ENCODE measurements around the gene TBC1D22A.

Gene TBC1D22A

DNA sequence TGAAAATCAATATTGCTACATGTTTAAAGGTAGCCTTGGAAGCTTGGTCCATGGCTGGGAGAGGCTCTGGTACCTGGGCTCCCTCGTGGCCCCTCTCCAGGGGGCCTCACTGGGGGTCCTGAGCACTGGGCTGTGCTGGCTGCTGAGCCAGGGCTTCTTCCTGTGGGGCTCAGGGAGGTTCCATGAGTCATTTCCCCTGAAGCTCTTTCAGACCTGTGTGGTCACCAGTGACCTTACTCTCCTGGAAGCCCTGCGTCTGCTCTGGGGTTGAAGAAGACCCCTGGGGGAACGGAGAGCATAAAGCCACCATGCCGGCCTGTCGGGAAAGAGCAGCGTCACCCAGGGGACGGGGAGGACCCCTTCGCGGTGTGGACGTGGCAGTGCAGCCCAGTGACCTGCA, 389.0 kb downstream of the TBC1D22A start:
- DNase-seq: no peak

DNA sequence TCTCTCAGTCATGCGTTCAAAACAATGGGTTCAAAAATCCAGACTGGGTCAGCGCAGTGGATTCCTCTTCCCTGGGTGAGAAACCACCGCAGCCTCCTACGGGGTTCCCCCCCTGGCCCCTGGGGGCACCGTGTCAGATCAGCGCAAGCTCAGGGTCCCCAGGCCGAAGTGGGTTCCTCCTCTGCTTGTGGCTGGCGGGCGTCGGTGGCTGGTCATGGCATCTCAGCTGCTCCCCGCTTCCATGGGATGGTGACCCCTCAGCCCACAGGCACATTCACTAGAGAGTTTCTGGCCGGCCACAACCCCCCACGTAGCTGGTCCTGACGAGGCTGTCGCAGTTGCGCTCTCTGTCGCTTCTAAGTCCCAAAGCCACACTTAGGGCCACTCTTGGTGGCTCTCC, 389.8 kb downstream of the TBC1D22A start:
- DNase-seq: no peak

DNA sequence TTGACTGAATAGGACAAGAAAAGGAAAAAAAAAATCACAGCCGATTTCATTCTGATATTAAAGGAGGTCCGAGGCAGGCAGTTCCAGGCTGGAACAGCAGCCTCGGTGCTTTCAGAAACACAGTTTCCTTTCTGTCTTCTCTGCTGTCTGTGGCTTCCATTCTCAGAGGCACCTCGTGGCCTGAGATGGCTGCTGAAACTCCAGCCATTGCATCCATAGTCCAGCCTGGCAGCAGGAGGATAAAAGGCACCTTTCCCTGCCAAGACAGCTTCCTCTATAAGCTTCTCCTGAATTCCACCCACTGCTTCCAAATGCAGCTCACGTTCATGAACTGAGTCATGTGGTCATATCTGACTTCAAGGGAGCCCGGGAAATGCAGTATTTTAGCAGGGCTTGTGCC, 390.5 kb downstream of the TBC1D22A start:
- DNase-seq: no peak

- DNase-seq: no peak
Measured at GRCh38 chr22:47153854-47154525, 391.5 kb downstream of the TBC1D22A start.

- DNase-seq: no peak
Measured at GRCh38 chr22:47154621-47155081, 392.2 kb downstream of the TBC1D22A start.

- DNase-seq: no peak
Measured at GRCh38 chr22:47155131-47155885, 392.9 kb downstream of the TBC1D22A start.

DNA sequence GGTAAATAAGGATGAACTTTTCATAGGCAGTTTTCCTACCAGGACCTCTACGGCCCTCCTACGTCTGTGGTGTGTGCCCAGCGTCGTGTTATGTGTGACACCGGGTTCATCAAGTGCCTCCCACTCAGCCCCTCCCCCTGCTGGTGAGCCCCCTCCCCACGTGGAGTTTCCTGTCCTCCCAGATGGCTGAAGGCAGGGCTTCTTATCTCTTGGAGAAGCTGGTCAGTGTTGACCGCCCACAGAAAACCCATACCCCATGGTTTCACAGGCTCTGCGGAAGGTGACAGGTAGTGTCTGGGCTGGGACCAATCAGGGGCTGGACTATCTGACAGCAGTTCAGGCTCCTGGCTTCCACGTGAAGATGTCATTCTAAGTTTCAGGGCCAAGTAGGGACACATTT, 393.5 kb downstream of the TBC1D22A start:
- no peak for DNase-seq

DNA sequence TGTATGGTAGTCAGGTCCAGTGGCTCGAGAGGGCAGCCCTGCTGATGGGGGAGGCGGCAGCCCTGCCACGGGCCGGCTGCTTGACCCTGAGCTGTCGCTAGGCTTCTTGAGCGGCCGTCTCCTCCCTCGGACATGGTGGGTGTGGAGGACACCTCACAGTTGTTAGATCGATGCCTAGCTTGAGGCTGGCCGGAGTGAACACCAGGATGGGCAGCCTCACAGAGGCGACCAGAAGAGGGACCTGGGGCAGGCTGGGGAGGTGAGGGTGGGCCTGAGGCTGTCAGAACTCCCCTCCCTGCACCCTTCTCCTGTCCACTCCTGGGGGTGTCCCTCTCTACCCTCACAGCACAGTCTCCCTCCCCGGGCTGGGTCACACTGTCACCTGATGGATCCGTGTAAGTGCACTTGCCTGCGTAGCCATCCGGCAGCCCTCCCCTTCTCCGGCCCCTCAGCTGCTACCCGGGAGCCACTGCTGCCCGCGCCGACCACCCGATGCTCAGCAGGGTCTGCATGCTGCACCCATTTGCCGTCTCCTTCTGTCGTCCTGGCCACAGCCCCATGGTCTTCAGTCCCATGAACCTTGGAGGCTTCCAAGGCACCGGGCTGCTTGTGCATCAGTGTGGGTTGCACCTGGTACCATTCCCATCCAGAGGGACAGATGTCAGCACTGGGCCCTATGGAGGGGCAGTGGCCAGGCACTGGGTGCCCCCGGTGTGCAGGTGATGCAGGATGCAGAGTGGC, 394.1 kb downstream of the TBC1D22A start:
- no peak for DNase-seq

DNA sequence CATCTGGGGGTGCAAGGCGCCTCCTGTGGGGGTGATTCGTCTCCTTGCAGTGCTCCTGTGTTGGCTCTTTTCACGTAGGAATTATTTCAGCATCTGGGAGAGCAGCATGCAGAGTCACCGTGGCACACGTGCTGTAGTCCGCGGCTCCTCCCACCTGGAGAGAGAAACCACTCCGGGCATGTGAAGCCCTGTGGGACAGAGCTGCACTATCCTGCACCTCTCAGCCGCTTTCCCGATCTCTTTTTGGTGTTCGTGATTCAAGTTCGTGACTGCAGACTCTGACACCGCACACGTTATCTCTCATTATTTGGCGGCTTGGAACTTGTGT, 394.6 kb downstream of the TBC1D22A start:
- DNase-seq: no peak

DNA sequence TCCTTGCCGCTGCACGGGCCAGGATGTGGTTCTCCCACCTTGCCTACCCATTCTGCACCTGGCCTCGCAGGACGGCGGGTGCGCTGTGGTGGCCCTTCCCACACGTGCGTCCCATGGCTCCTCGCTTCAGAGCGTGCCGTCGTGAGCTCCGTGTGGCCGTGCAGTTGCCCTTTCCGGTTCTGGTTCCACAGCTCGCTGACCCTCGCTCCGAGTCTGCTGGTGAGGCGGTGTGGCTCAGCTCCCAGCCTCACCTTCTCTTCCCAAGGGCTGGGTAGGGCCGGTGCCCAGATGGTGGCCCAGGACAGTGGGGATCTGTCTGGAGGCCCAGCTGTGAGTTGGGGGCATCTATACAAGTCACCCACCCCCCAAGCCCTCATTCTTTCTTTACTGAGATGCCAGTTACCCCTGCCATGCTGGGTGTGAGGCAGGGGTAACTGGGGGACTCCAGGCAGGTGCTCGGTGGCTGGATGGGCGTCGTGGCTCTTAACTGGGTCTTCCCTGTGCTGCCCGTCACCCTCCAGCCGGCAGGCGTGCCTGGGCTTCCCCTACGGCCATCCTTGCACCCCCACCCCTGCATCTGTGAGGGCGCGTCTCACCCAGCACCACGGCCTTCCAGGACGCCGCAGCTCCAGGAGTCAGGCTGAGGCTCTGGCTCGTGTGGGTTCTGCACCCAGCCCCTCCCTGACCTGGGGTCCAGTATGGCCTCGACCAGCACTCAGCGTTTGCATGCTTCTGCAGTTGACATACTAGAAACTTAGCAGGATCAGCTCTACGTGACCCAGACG, 395.2 kb downstream of the TBC1D22A start:
- no peak for DNase-seq

DNA sequence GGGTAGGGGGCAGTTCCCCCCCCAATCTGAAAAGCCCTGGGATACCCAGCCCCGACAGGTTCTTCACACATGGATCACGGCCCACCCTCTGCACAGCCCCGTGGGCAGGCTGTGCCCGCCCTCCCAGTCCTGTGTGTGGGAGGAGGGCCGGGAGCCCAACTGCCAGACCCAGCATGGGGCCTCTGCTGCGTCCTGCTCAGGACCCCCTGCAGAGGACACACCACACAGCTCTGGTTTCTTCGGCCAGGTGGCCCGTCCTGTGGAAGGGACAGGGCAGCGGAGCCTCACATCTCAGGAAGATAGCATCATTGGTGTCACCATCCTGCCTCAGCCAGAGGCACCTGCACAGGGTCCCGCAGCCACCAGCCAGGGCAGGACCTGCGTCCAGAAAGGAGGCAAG, 396.0 kb downstream of the TBC1D22A start:
- no peak for DNase-seq

GRCh38 chr22:47159592-47159991, 397.1 kb downstream of the TBC1D22A start:
- DNase-seq: no peak

DNA sequence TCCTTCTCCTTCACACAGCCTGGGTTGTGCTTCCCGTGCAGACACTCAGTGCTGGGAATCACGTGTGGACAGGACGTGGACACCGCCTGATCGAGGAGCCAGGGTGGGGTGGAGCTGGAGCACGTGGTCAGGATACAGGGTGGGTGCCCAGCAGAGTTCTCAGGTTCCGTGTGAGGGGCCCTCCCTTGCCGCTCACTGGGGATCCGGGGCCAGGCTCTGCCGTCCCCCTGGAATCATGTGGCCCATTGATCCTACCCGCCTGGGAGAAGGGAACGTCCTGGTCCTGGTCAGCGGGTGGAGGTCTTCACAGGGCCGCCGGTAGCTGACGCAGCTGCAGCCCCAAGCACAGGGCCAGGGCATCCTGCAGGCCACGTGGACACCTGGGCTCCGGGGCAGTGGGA, 397.7 kb downstream of the TBC1D22A start:
- DNase-seq: no peak

DNA sequence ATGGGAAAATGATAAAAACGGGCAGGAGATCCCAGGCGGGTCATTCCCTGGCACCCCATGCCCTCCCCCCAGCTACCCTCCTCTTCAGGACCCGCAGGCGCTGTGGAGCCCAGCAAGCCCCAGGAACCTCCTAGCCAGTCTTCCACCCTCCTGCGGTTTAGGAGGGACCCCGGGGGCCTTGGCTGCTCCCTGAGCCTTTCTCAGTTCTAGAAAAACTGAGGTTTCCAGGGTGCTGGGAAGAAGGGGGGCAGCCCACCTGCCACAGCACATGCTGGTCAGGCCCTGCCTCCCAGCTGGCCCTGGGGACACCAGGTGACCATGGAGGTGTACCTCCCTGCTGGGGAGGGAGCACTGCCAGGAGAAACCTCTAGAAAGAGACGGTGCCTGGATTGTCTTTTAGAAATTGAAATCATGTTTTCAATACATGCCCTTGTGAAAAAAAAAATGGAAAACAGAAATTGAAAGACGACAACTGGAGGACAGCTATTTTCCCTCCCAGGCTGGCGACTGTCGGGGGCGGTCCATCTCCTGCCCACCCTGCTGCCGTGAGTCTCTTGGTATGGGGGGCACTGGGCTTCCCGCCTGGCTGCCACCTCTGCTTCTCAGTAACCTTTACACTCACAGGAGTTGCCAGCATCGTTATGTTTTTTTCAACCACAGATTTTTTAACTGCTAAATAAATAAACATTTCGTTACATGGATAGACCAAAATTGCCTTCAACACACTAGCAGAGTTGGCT, 398.5 kb downstream of the TBC1D22A start:
- DNase-seq: no peak

GRCh38 chr22:47161631-47162030, 399.2 kb downstream of the TBC1D22A start:
- no peak for DNase-seq

DNA sequence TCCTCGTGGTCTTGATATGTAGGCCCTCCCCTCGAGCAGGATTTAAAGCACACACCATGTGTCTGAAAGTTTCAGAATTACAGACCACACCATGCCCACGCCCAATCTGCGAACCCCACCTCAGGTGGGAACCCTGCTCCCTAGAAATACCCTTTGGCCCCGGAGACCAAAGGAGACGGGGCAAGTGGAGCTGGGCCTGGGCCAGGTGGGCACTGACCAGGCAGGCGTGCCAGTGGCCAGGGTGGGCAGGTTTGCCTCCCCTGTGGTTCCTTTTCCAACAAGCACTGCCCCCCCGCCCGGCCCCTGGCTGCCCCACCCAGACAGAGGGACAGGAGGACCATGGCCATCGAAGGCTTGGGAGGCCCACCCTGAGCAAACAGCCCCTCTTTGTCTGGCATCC, 400.4 kb downstream of the TBC1D22A start:
- DNase-seq: no peak

DNA sequence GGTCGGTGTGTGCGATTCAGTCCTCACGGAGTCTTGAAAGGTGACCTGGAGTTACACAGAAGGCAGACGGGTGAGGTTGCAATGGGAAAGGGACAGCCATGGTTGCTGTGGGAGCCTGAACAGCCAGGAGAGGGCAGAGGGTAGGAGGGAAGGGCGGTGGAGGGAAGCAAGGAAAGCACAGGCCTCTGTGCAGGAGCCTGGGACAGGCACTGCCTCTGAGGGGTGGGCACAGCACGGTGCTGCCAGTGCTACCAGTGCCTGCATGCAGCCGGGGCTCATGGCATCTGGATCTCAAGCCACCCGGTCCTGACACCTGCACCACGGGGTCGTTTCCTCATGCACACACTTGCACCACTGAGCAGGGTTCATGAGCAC, 401.0 kb downstream of the TBC1D22A start:
- DNase-seq: no peak

DNA sequence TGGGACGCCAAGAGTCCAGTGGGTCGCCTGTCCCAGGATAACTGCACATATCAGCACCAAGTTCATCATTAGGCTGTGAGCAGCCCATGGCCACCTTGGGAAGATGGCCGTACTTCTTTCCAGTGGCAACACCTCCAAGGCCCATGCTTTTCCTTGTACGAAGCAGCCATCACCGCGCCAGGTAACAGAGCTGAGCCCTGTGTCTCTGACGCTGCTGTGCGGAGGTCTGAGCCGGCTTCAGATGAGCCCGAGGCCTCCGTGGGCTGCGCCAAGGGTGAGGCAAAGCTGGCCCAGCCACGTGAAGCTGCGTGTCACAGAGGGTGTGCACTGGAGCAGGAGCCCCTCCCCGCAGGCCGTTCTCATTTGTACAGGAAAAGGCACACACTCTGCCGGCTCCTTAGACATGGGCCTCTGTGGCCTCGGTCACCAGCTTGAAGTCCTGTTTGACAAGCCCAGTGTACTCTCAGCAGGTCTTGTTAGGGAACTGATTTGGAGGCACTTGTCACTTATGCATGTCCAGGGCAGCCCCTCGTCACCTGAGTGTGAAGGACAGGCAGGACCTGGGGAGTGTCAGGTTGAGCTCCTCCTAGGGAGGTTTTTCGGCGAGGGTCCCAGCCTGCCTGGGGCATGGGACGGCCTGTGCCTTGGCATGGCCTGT, 401.5 kb downstream of the TBC1D22A start:
- DNase-seq: no peak

DNA sequence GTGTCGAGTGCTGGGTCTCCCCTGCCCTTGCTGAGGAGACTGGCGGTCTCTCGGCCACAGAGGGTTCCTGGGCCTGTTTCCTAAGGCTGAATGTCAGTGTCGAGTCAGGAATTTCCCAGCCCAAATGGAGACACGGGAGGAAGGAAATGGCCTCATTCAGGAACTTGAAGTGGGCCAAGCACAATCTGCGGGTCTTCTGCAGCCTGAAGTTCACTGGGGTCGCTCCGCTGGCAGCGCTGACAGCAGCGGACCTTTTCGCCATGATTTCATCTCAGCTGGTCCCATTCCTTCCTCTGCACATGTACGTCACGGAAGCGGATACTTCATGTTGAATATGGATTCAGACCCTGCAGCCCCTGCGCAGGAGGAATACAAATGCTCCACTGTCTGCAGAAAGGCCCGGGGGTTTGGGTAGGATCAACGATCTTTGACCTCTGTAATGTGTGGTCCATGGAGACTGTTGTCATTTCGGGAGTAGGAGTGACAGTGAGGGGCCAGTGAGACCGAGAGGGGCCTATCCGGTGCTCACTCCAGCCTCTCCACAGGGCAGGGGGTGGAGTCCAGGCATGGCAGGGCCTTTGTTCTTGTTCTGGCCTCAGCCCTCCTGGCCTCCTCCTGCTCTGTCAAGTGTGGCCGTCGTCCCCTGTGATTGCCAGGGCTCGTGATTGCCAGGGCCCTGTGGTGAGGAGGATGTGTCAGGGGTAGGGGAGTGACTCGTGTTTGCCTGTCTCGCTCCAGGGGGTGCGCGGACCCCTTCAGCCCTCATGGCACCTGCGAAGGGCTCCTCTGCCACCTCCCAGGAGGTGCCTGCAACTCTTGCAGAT, 402.3 kb downstream of the TBC1D22A start:
- peak; percentile 53 for DNase-seq

GRCh38 chr22:47165338-47166032, 403.0 kb downstream of the TBC1D22A start:
- DNase-seq: no peak
